Measurements from ENCODE around the gene ZP1. TPM values are rescaled to one million over a fixed set of nuclear protein-coding genes. Genes with fewer than 3 reads are reported as not detected.

ZP1 gene
- total RNA-seq, 1 donor from 2014 or later: not detected

Other genes with a start within 250 kb of the ZP1 start
- not detected for gene MS4A8, start 167.9 kb upstream of the ZP1 start, total RNA-seq
- not detected for gene MS4A18, start 142.8 kb upstream of the ZP1 start, total RNA-seq
- not detected for gene MS4A15, start 110.7 kb upstream of the ZP1 start, total RNA-seq
- not detected for gene MS4A10, start 82.2 kb upstream of the ZP1 start, total RNA-seq
- 33.4 TPM for gene CCDC86, start 25.4 kb upstream of the ZP1 start, total RNA-seq
- 0.13 TPM for gene PTGDR2, start 11.6 kb upstream of the ZP1 start, total RNA-seq
- gene PRPF19, start 39.0 kb downstream of the ZP1 start, total RNA-seq: 113 TPM
- 86.8 TPM for gene TMEM109, start 46.6 kb downstream of the ZP1 start, total RNA-seq
- 8.0 TPM for gene TMEM132A, start 56.9 kb downstream of the ZP1 start, total RNA-seq
- 32.3 TPM for gene SLC15A3, start 84.6 kb downstream of the ZP1 start, total RNA-seq
- gene CD6, start 104.1 kb downstream of the ZP1 start, total RNA-seq: 4.2 TPM
- 1.6 TPM for gene CD5, start 234.9 kb downstream of the ZP1 start, total RNA-seq